Adrenal gland (tissue), 12 donors: Measurements from ENCODE around the gene POLR2H. TPM values are rescaled to one million over a fixed set of nuclear protein-coding genes. Genes with fewer than 3 reads are reported as not detected.

Source experiments
- DNase-seq, 7 donors: peaks; one replicate each; pipeline ENCODE4 v3.0.0-alpha.2; 2019 to 2020
- H3K27ac ChIP-seq, 5 donors: fragments of 200-600 bp; sonication (generic) in 4 of 5; 1 replicate in 3 of 5; 2 replicates in 2 of 5; pipeline versions ENCODE4 v1.5.1 to v1.8.0; 2016 to 2020; ENCODE audit warnings: mild to moderate bottlenecking in 1 of 5
- H3K27me3 ChIP-seq: fragments of 200-600 bp; 2 replicates; pipeline ENCODE4 v1.8.0; 2021
- H3K36me3 ChIP-seq, 2 donors: fragments of 200-600 bp; replicated peaks in 1 of 2; 1 replicate in 1 of 2; 2 replicates in 1 of 2; pipeline versions ENCODE4 v1.5.1 to v1.8.0; 2018 to 2022
- H3K4me1 ChIP-seq, 2 donors: fragments of 200-600 bp; replicated peaks in 1 of 2; 1 replicate in 1 of 2; 2 replicates in 1 of 2; pipeline versions ENCODE4 v1.5.1 to v1.8.0; 2018 to 2021
- H3K4me3 ChIP-seq, 4 donors: fragments of 200-600 bp; sonication (generic) in 3 of 4; one replicate each; pipeline ENCODE4 v1.5.1; 2016 to 2018
- H3K9me3 ChIP-seq, 3 donors: fragments of 200-600 bp; sonication (generic) in 1 of 3; replicated peaks in 1 of 3; 1 replicate in 2 of 3; 2 replicates in 1 of 3; pipeline versions ENCODE4 v1.5.1 to v1.8.0; 2016 to 2021
- POLR2A ChIP-seq, 2 donors: fragments of 450-650 bp; IDR thresholded peaks; one replicate each; pipeline ENCODE4 v1.6.1; 2017; ENCODE audit warnings: antibody characterized with exemption in 2 of 2, mild to moderate bottlenecking in 2 of 2, moderate library complexity in 1 of 2
- WGBS, 4 donors: extraction: QIAGEN DNeasy Blood & Tissue Kit in 2 of 4; methylation state at CpG; one replicate each; pipeline versions ENCODE4 v1.1.5 to v1.1.7; 2013 to 2017; 5-methylcytosine and 5-hydroxymethylcytosine counted together
- intact Hi-C, 2 donors: fragments of 100-400 bp; cut with DNase I; formaldehyde crosslinking; loops; one replicate each; pipeline versions ENCODE4 v1.14.1 to v1.15.0; 2022 to 2023
- polyA plus RNA-seq, 3 donors: library from polyadenylated mRNA; stranded (reverse); fragments of 200-250 nt in 2 of 3; fragments of 350-450 nt in 1 of 3; fragmentation: Illumina TruSeq in 1 of 3; extraction: RNeasy Lipid Tissue Mini Kit (QIAGEN cat#74804) in 1 of 3; gene quantifications; one replicate each; pipeline ENCODE4 v1.2.3, GENCODE V29; 2013 to 2014
- total RNA-seq, 9 donors: library from RNA; depleted of rRNA in 4 of 9; stranded (reverse); fragments of >200 nt in 4 of 9; fragments of 120-200 nt in 1 of 9; fragmentation: NEBNext Ultra II Directional in 1 of 9; extraction: Animal tissue kit (Norgen Biotek cat#: 25700) in 1 of 9; gene quantifications; one replicate each; pipeline versions ENCODE4 v1.1.0 to v1.2.4, GENCODE V29; 2013 to 2023
- TF ChIP-seq, protein P1 (sequence below), 6 experiments: fragments of 450-650 bp in 4 of 6; fragments of 200-600 bp in 2 of 6; sonication (generic) in 1 of 6; IDR thresholded peaks; 1 replicate in 5 of 6; 2 replicates in 1 of 6; pipeline versions ENCODE4 v1.5.1 to v1.8.0; 2016 to 2021; ENCODE audit warnings: antibody characterized with exemption in 6 of 6, mild to moderate bottlenecking in 2 of 6, moderate library complexity in 1 of 6
- donor health status: healthy with polysubstance abuse.
- donor health status: Bipolar disorder and iron deficiency.
- donor health status: DM: yes; HTN: yes; CAD: no.
- donor health status: DM: no; HTN: no; CAD: no.
- donor health status: DM: no; HTN: no; CAD: no.
- donor health status: DM: yes; HTN: yes; CAD: no.

POLR2H gene
- total and polyA plus RNA-seq, 12 donors = 63.1 to 199 (median 77.7) TPM

DNA sequence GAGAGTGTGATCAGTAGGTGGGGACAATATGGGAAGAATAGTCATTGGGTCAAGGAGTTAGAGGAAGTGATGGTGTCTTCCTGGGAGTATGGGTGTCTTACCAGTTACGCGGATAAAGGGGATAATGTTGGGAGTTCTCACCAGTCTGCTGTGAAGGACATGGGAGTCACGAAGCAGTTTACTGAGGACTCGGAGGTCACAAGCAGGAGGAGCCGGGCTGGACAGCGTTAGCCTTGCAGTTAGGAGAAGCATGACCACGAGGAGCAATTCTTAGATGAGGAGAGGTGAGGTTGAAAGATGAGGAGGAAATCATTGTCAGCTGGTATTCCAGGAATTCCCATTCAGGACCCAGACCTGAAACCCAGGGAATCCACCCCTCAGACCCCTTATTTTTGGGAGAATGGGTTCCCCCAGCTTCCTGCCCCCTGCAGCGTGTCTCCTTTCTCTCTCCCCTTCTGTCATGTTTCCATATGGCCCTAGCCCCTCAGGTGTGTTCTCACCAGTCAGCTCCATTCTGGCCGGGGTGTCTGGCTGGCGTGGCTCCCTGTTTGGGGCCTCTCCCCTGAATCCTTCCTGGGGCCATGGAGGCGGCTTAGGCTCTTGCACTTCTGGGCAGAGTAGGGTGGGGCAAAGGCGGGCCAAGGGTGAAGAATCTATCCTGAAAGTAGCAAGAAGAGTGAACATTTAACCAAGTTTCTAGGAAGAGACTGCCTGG is 14.4 kb downstream of the POLR2H start:
- Histone ChIP-seq H3K4me1 (peaks cover 5 to 41% of the 10 kb centered on the region in 2 donors), H3K9me3 (no peaks in the 10 kb centered on the region), H3K36me3 (no peaks in the 10 kb centered on the region), H3K27me3 (peaks cover 2% of the 10 kb centered on the region), H3K4me3 (no peak overlapping the region), H3K27ac (no peak overlapping the region)
- peak in 1 of 7 donors; percentile 16 for DNase-seq
- intact Hi-C loops = loop anchor here in 1 of 2 donors (5.0 kb wide), 1 partner anchor 166 kb away; no protein-coding TSS in a partner anchor
- 80 to 90% (median 85%) methylated on average over 12 of the region's 12 CpGs for WGBS, 4 donors
- TF ChIP-seq, protein P1, sequence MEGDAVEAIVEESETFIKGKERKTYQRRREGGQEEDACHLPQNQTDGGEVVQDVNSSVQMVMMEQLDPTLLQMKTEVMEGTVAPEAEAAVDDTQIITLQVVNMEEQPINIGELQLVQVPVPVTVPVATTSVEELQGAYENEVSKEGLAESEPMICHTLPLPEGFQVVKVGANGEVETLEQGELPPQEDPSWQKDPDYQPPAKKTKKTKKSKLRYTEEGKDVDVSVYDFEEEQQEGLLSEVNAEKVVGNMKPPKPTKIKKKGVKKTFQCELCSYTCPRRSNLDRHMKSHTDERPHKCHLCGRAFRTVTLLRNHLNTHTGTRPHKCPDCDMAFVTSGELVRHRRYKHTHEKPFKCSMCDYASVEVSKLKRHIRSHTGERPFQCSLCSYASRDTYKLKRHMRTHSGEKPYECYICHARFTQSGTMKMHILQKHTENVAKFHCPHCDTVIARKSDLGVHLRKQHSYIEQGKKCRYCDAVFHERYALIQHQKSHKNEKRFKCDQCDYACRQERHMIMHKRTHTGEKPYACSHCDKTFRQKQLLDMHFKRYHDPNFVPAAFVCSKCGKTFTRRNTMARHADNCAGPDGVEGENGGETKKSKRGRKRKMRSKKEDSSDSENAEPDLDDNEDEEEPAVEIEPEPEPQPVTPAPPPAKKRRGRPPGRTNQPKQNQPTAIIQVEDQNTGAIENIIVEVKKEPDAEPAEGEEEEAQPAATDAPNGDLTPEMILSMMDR (IDR thresholded peaks at IDR 0.05) = no peak
- no peak for TF ChIP-seq POLR2A (IDR thresholded peaks at IDR 0.05)

DNA sequence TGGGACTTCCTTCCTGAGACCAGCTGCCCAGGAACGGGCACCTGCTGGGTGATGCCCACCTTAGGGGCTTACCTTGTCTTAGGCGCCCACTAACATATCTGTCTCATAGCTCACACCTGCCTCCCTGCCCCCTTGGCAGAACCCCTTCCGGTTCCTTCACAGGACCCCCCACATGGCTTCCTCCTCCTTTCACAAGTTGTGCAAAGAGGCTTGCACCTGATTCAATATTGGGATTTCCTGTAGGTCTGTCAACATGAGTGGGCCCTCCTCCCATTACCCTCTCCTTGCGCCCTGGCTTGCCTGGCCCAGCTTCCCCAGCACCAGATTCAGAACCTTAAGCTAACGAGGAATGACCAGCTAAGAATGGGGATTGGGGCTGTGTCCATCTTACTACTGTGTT is 15.9 kb downstream of the POLR2H start:
- intact Hi-C loops = loop anchor here in 1 of 2 donors (5.0 kb wide), 1 partner anchor 165 kb away; no protein-coding TSS in a partner anchor

DNA sequence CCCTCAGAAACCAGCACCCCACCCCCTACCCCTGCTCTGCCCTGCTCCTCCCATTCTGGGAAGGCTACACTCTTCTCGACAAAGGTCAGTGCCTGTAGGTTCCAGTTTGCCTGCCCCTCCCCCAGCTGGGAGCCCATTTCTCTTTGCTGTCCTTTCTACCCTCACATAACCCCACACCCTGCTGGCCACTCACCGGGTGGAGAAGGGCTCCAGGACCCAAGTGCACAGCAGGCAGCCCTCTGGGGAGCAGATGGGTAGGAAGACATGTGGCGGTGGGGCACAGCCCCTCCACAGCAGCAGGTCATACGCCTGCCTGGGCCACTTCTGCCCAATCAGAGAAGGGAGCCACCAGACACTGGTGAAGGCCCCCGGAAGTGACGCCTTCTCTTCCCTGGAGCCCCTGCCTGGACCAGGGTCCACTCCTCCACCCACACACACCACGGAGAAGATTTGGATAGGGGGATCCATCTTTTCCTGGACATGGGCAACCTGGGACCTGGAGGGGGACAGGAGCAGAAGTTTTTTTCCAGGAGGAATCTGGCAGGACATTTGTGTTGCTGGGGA is 16.5 kb downstream of the POLR2H start, which contains the start of gene THPO:
Gene THPO, minus strand, starts transcription at position 326 of the 564 bp plus-strand sequence. CDS start 1,948 bp downstream, outside the sequence.
- Histone ChIP-seq H3K27me3 (peaks cover 8% of the 10 kb centered on the region), H3K27ac (peak within 1 kb of the TSS in 2 of 5 donors; percentile 66 to 88), H3K4me1 (peaks cover 8 to 36% of the 10 kb centered on the region in 2 donors), H3K4me3 (no peak within 1 kb of the TSS), H3K36me3 (no peaks in the 10 kb centered on the region), H3K9me3 (no peaks in the 10 kb centered on the region)
- WGBS, 4 donors = 60 to 70% (median 68%) methylated on average over 4 to 7 of the region's 7 CpGs
- TF ChIP-seq POLR2A (IDR thresholded peaks at IDR 0.05) = no peak
- TF ChIP-seq, protein P1 (IDR thresholded peaks at IDR 0.05) = no peak
- peak in 6 of 7 donors; percentile 76 to 96 (median 86) for DNase-seq
- intact Hi-C loops = loop anchor here in 1 of 2 donors (5.0 kb wide), 1 partner anchor 164 kb away; no protein-coding TSS in a partner anchor

More for the DNA sequence above, 15.9 kb downstream of the POLR2H start:
- Histone ChIP-seq H3K4me3 (no peak overlapping the region), H3K4me1 (peaks cover 8 to 36% of the 10 kb centered on the region in 2 donors), H3K36me3 (no peaks in the 10 kb centered on the region), H3K9me3 (no peaks in the 10 kb centered on the region), H3K27ac (peak overlapping the region in 2 of 5 donors; percentile 44 to 88), H3K27me3 (peaks cover 8% of the 10 kb centered on the region)
- no peak for DNase-seq
- WGBS, 4 donors = 78 to 90% (median 81%) methylated on average over 5 of the region's 5 CpGs
- no peak for TF ChIP-seq POLR2A (IDR thresholded peaks at IDR 0.05)
- TF ChIP-seq, protein P1 (IDR thresholded peaks at IDR 0.05) = no peak

DNA sequence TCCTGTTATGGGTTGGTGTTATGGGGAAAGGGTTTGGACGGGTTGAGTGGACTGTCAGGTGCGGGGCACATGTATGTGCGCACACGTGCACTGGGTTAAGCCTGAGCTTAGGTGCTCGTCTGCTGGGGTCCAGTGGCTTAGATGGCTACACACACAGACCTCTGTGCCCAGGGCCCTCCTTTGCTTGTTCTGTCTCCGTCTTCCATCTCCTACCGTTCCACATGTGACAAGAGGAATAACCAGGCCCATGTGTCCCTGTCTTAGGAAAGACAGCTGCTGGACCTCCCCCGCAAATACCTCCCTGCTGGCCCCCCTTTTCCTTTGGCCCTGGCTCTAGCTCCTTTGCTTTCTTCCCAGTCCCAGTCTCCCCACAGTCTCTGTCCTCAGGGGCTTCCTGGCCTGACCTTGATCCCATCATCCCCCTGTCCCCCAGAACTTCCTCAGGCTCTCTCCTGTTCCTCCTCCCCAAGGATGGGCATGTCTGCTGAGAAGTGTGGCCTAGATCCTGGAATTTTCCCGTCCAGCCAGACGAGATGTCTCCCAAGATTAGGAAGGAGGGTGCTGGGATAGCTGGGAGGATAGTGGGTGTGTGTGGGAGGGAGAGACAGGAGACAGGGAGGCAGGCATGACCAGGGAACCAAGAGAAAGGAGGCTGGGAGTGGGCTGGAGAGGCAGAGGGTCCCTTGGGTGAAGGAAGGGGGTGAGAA is 17.3 kb downstream of the POLR2H start:
- intact Hi-C loops = loop anchor here in 1 of 2 donors (5.0 kb wide), 1 partner anchor 163 kb away; no protein-coding TSS in a partner anchor
- H3K27ac ChIP-seq = peak overlapping the region in 2 of 5 donors; percentile 66 to 88

More for the DNA sequence above, 17.3 kb downstream of the POLR2H start:
- Histone ChIP-seq H3K4me1 (peaks cover 8 to 28% of the 10 kb centered on the region in 2 donors), H3K9me3 (no peaks in the 10 kb centered on the region), H3K27me3 (peaks cover 8% of the 10 kb centered on the region), H3K36me3 (no peaks in the 10 kb centered on the region), H3K4me3 (no peak overlapping the region)
- DNase-seq = no peak
- TF ChIP-seq, protein P1 (IDR thresholded peaks at IDR 0.05) = no peak
- TF ChIP-seq POLR2A (IDR thresholded peaks at IDR 0.05) = no peak
- WGBS, 4 donors = 75 to 86% (median 82%) methylated on average over 10 of the region's 10 CpGs
